Stomach (tissue), 4 donors: Measurements from ENCODE around the gene LYPD6B.

Experiments used
- CTCF ChIP-seq, 7 experiments: fragments of 450-650 bp in 4 of 7; fragments of 200-600 bp in 3 of 7; sonication (generic) in 3 of 7; IDR thresholded peaks; one replicate each; pipeline ENCODE4 v1.5.1; 2016 to 2019; ENCODE audit warnings: antibody characterized with exemption in 7 of 7, control low read depth in 2 of 7, mild to moderate bottlenecking in 1 of 7
- EP300 ChIP-seq: sonication (generic); formaldehyde crosslinking; IDR thresholded peaks from one replicate; pipeline ENCODE4 v1.6.1; 2017; ENCODE audit warnings: antibody characterized with exemption
- POLR2A ChIP-seq, 4 donors: fragments of 450-650 bp; IDR thresholded peaks; one replicate each; pipeline ENCODE4 v1.6.1; 2016; ENCODE audit warnings: antibody characterized with exemption in 4 of 4, control low read depth in 2 of 4, mild to moderate bottlenecking in 1 of 4, moderate library complexity in 1 of 4
- POLR2AphosphoS5 ChIP-seq, 3 donors: sonication (generic); formaldehyde crosslinking; IDR thresholded peaks; one replicate each; pipeline ENCODE4 v1.6.1; 2016; ENCODE audit warnings: antibody characterized with exemption in 3 of 3

GRCh38 chr2:149068225-149068995, 29.9 kb downstream of the LYPD6B start:
- no peak for TF ChIP-seq CTCF (IDR thresholded peaks at IDR 0.05)
- TF ChIP-seq POLR2A (IDR thresholded peaks at IDR 0.05): no peak
- TF ChIP-seq EP300: no peak
- no peak for TF ChIP-seq POLR2AphosphoS5 (IDR thresholded peaks at IDR 0.05)
